HepG2 (cell line): ENCODE results near the gene KIF24.

Source experiments
- REL ChIP-seq: sonication (generic); formaldehyde crosslinking; conservative IDR thresholded peaks from 2 replicates; pipeline ENCODE4 v1.8.0; 2022; ENCODE audit warnings: mild to moderate bottlenecking, missing genetic modification reagents, moderate library complexity
- THAP9 ChIP-seq: sonication (generic); formaldehyde crosslinking; IDR thresholded peaks from 2 replicates; pipeline ENCODE4; 2020; ENCODE audit warnings: missing genetic modification reagents, mild to moderate bottlenecking, borderline replicate concordance

- TF ChIP-seq THAP9 (CRISPR knock-in tag) (no peak), REL (CRISPR knock-in tag) (no peak)
Observed at GRCh38 chr9:34372467-34373011, 43.5 kb upstream of the KIF24 start.
